ENCODE measurements around the gene PARD3B. TPM values are rescaled to one million over a fixed set of nuclear protein-coding genes. Genes with fewer than 3 reads are reported as not detected.

PARD3B gene
- total and polyA plus RNA-seq, 12 donors, result 0.46 to 12.4 (median 8.3) TPM

DNA sequence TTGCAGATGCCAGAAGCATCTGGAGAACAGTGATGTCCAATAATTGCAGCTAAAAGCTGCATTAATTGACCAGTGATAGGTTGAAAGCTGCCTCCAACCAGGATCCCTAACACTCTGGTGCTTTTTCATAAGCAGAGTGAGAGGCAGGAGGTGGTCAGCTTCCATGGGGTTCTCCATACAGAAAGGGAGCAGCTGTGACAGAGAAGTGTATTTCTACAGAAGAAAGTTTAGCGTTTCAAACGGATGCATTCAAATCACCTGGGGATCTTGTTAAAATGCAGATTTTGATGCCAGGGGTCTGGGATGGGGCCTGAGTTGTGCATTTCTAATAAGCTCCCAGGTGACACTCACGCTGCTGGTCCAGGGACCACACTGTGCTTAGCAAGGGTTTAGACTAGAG is 920.5 kb downstream of the PARD3B start:
- TF ChIP-seq, protein P1, sequence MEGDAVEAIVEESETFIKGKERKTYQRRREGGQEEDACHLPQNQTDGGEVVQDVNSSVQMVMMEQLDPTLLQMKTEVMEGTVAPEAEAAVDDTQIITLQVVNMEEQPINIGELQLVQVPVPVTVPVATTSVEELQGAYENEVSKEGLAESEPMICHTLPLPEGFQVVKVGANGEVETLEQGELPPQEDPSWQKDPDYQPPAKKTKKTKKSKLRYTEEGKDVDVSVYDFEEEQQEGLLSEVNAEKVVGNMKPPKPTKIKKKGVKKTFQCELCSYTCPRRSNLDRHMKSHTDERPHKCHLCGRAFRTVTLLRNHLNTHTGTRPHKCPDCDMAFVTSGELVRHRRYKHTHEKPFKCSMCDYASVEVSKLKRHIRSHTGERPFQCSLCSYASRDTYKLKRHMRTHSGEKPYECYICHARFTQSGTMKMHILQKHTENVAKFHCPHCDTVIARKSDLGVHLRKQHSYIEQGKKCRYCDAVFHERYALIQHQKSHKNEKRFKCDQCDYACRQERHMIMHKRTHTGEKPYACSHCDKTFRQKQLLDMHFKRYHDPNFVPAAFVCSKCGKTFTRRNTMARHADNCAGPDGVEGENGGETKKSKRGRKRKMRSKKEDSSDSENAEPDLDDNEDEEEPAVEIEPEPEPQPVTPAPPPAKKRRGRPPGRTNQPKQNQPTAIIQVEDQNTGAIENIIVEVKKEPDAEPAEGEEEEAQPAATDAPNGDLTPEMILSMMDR (IDR thresholded peaks at IDR 0.05), result no peak
- Histone ChIP-seq H3K4me1 (no peaks in the 10 kb centered on the region), H3K9me3 (no peaks in the 10 kb centered on the region), H3K27ac (no peak overlapping the region), H3K27me3 (no peaks in the 10 kb centered on the region), H3K4me3 (no peak overlapping the region), H3K36me3 (no peaks in the 10 kb centered on the region)
- 70 to 75% methylated on average over 3 of the region's 3 CpGs for WGBS, 2 donors
- DNase-seq, result no peak
- intact Hi-C loops (cut with DNase I), result no loop called here
- ATAC-seq, result no peak

DNA sequence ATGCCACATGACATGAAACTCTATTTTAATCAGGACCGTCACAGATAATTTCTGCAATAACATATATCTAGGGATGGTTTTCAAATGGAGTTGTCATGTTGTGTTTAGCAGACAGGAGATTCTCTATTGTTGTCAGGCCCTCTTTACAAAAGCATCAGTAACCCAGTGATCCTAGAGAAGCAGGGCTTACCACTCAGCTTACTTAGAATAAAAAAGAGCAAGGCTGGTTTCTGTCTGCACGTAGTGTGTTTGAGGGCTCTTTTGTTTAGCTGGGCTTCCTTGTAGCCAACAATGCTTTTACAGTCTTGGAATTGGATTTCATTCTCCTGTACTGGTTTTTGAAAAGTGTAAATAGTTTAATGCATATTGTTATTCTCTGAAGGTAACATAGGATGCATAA is 926.5 kb downstream of the PARD3B start:
- no peak for DNase-seq
- Histone ChIP-seq H3K4me3 (no peak overlapping the region), H3K9me3 (no peaks in the 10 kb centered on the region), H3K4me1 (no peaks in the 10 kb centered on the region), H3K27me3 (no peaks in the 10 kb centered on the region), H3K36me3 (no peaks in the 10 kb centered on the region), H3K27ac (no peak overlapping the region)
- ATAC-seq, result no peak
- WGBS, 2 donors, result 91 to 98% methylated on average over 2 of the region's 2 CpGs
- intact Hi-C loops (cut with DNase I), result no loop called here
- TF ChIP-seq, protein P1 (IDR thresholded peaks at IDR 0.05), result no peak

DNA sequence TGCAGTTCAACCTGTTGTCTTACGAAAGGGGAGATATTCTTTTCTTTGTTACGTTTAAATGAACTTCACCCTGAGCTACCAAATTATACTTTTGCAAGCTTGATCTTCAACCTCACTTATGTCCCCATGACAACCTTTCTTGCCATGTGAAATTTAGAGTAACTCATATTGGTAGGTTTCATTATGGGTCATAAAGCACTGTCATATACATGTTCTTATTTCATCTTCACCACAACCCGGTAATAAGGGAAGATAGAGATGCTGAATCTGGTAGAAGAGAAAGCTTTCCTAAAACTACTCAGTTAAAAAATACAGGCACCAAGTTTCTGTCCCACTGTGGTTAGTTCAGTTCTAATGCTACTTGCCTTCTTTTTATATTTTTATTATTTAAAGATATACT is 928.5 kb downstream of the PARD3B start:
- TF ChIP-seq, protein P1 (IDR thresholded peaks at IDR 0.05), result no peak
- Histone ChIP-seq H3K4me1 (no peaks in the 10 kb centered on the region), H3K27me3 (no peaks in the 10 kb centered on the region), H3K9me3 (no peaks in the 10 kb centered on the region), H3K4me3 (no peak overlapping the region), H3K27ac (no peak overlapping the region), H3K36me3 (no peaks in the 10 kb centered on the region)
- DNase-seq (no peak), ATAC-seq (no peak)
- intact Hi-C loops (cut with DNase I), result no loop called here
- WGBS, 2 donors, result 94 to 96% methylated on average over 3 of the region's 3 CpGs

DNA sequence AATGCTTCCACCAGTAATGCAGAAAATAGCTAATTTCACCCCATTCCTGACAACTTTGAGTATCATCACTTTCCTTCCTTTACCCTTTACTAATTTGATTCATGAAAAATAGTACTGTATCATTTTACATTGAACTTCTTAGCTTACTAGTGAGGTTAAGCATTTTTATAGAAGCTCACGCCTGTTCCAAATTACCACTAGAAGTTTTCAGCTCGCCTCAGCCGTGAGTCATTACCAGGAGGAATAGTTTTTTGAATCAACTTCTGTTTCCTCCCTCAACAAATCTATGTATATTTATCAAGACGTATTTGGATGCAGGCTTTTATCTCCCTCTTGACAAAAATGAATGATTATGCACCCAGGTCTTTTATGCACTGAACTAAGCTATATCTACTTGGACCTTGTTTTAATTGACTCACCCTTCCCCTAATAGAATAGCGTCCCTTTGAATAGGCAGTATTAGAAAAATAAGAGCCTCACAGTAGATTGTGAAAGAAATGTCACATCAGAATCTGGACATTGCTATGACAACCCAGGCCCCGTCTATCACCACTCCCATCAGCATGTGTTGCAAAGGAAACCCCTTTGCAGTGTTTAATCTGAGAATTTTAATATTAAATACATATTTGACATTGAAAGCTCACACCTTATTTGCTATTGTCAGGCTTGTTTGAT is 929.6 kb downstream of the PARD3B start:
- no peak for ATAC-seq
- no peak for DNase-seq
- Histone ChIP-seq H3K36me3 (no peaks in the 10 kb centered on the region), H3K27me3 (no peaks in the 10 kb centered on the region), H3K4me1 (no peaks in the 10 kb centered on the region), H3K9me3 (no peaks in the 10 kb centered on the region), H3K4me3 (no peak overlapping the region), H3K27ac (no peak overlapping the region)
- WGBS, 2 donors, result 81 to 84% methylated on average over 6 of the region's 6 CpGs
- intact Hi-C loops (cut with DNase I), result no loop called here
- TF ChIP-seq, protein P1 (IDR thresholded peaks at IDR 0.05), result no peak

Data from heart right ventricle (tissue), 16 donors.